ENCODE measurements around the gene GCM1. TPM values are rescaled to one million over a fixed set of nuclear protein-coding genes. Genes with fewer than 3 reads are reported as not detected.

GCM1 gene
- total and polyA plus RNA-seq, 9 of the 15 experiments (the other 6 are each of a cell fraction or from before 2014, with no cell fraction given): not detected

DNA sequence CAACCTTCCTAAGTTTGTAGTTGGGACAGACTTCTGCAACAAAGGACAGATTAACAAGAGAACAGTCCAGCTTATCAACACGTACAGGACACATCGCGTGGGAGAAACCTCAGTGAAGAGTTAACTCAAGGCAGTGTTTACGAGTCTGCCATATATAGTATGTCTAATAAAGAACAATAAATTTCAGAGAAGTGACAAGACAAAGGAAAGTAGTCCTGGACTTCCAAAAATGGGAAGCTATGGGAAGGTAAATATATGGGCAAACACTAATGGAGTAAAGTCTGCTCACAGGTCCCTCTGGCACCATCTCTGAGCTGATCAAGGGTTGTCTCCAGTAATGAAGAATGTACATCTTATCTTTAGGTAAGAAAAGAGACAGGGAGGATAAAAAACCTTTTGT is 34.9 kb downstream of the GCM1 start:
- H3K9me1 ChIP-seq (ENCODE audit: control insufficient read depth, insufficient read depth, low read length): no peaks in the 10 kb centered on the region
- POLR2A ChIA-PET: interaction anchor here (1.1 kb wide), 1 partner anchor 18 kb away, joined by 5 read pairs; no protein-coding TSS in a partner anchor
- in situ Hi-C loops (cut with MboI): no loop called here

More for the DNA sequence above, 34.9 kb downstream of the GCM1 start:
- Histone ChIP-seq H4K20me1 (replicated peaks; ENCODE audit: control insufficient read depth, insufficient read depth, low read length) (no peaks in the 10 kb centered on the region), H3K27me3 (ENCODE audit: control insufficient read depth in 2 of 2, insufficient read depth in 2 of 2, low read length in 2 of 2) (peaks cover 2 to 10% of the 10 kb centered on the region in 2 experiments; a peak in 1 of 5 replicates), H3K79me2 (ENCODE audit: control insufficient read depth, insufficient read depth, low read length) (no peaks in the 10 kb centered on the region), H3K4me2 (ENCODE audit: insufficient read depth, low read length) (no peak overlapping the region), H3K4me3 (no peak overlapping the region), H2AFZ (ENCODE audit: low read depth, low read length) (no peak overlapping the region), H3K4me1 (replicated peaks in 1 of 2; ENCODE audit: control insufficient read depth in 2 of 2, insufficient read depth in 2 of 2, low read length in 2 of 2) (no peaks in the 10 kb centered on the region), H3K27ac (ENCODE audit: extremely low read depth, low read depth, low read length) (no peak overlapping the region), H3K36me3 (ENCODE audit: control insufficient read depth, insufficient read depth, low read length) (no peaks in the 10 kb centered on the region), H3K9ac (ENCODE audit: insufficient read depth in 1 of 2, low read depth in 2 of 2, low read length in 2 of 2) (no peak overlapping the region), H3K9me3 (replicated peaks; ENCODE audit: control insufficient read depth, insufficient read depth, low read depth, low read length) (no peaks in the 10 kb centered on the region)
- no peak for DNase-seq (ENCODE audit: extremely low read depth in 1 of 4, low spot score in 3 of 4)
- ATAC-seq: no peak
- 0% methylated on average over 4 of the region's 4 CpGs for WGBS (ENCODE audit: insufficient coverage, low coverage, missing lambda C conversion rate)
- no peak for FAIRE-seq
- no TSS peak for BruUV-seq (replicated peaks)
- TF ChIP-seq CEBPG (CRISPR knock-in tag; IDR thresholded peaks at IDR 0.05): no peak
- no peak for TF ChIP-seq CEBPG (tag; conservative IDR thresholded peaks at IDR 0.05 in 1 of 2, IDR thresholded peaks at IDR 0.05 in 1 of 2)
- TF ChIP-seq SRSF3 (IDR thresholded peaks at IDR 0.05; ENCODE audit: insufficient read depth, low read length): no peak
- TF ChIP-seq TAF1 (IDR thresholded peaks at IDR 0.05; ENCODE audit: control insufficient read depth, extremely low read depth, insufficient read depth, low read length, severe bottlenecking): no peak
- TF ChIP-seq, protein P1, sequence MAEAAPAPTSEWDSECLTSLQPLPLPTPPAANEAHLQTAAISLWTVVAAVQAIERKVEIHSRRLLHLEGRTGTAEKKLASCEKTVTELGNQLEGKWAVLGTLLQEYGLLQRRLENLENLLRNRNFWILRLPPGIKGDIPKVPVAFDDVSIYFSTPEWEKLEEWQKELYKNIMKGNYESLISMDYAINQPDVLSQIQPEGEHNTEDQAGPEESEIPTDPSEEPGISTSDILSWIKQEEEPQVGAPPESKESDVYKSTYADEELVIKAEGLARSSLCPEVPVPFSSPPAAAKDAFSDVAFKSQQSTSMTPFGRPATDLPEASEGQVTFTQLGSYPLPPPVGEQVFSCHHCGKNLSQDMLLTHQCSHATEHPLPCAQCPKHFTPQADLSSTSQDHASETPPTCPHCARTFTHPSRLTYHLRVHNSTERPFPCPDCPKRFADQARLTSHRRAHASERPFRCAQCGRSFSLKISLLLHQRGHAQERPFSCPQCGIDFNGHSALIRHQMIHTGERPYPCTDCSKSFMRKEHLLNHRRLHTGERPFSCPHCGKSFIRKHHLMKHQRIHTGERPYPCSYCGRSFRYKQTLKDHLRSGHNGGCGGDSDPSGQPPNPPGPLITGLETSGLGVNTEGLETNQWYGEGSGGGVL (CRISPR knock-in tag; IDR thresholded peaks at IDR 0.05): no peak
- no peak for TF ChIP-seq KDM2B (CRISPR knock-in tag; IDR thresholded peaks at IDR 0.05)
- no peak for TF ChIP-seq ETV5 (CRISPR knock-in tag; IDR thresholded peaks at IDR 0.05; ENCODE audit: low read depth)
- TF ChIP-seq FOXP1 (CRISPR knock-in tag; IDR thresholded peaks at IDR 0.05): no peak
- TF ChIP-seq ZNF212 (CRISPR knock-in tag; IDR thresholded peaks at IDR 0.05): no peak
- no peak for TF ChIP-seq ZNF274 (IDR thresholded peaks at IDR 0.05; ENCODE audit: borderline replicate concordance, low read depth, low read length)
- TF ChIP-seq MAFG (tag; conservative IDR thresholded peaks at IDR 0.05): no peak
- CTCF ChIA-PET (ENCODE audit: low intra/inter-chr PET ratio): no interaction called here
- intact Hi-C loops (cut with micrococcal nuclease): no loop called here
